Measurements from ENCODE around the gene CEP128. TPM values are rescaled to one million over a fixed set of nuclear protein-coding genes. Genes with fewer than 3 reads are reported as not detected.

Gene CEP128
- total RNA-seq, 4 donors from 2014 or later = 7.4 to 30.4 (median 11.7) TPM

DNA sequence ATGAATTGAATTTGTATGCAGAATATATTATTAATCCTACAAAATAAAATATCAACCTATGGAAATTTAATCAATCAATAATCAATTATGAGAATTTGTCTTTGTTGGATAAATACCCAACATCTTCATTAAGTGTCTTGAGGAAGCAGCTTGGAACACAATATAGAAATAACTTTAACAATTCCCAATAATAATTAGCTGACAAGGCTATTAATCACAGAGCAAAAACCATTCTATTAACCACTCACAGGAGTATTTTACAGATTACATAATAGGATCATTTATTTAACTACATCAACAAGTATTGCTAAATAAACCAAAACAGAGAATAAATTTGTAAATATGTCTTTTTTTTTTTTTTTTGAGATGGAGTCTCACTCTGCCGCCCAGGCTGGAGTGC is 190.3 kb downstream of the CEP128 start:
- H3K9me3 ChIP-seq = no peaks in the 10 kb centered on the region
- H3K4me1 ChIP-seq = no peaks in the 10 kb centered on the region
- no peak for DNase-seq (ENCODE audit: low spot score in 2 of 2)
- H3K27me3 ChIP-seq = no peaks in the 10 kb centered on the region
- H3K27ac ChIP-seq = no peak overlapping the region
- WGBS = 95% methylated on average over 1 of the region's 1 CpG
- no peaks in the 10 kb centered on the region for H3K36me3 ChIP-seq
- TF ChIP-seq EP300 (IDR thresholded peaks at IDR 0.05) (no peak), POLR2AphosphoS5 (IDR thresholded peaks at IDR 0.05) (no peak), POLR2A (IDR thresholded peaks at IDR 0.05) (no peak)
- TF ChIP-seq, protein P1, sequence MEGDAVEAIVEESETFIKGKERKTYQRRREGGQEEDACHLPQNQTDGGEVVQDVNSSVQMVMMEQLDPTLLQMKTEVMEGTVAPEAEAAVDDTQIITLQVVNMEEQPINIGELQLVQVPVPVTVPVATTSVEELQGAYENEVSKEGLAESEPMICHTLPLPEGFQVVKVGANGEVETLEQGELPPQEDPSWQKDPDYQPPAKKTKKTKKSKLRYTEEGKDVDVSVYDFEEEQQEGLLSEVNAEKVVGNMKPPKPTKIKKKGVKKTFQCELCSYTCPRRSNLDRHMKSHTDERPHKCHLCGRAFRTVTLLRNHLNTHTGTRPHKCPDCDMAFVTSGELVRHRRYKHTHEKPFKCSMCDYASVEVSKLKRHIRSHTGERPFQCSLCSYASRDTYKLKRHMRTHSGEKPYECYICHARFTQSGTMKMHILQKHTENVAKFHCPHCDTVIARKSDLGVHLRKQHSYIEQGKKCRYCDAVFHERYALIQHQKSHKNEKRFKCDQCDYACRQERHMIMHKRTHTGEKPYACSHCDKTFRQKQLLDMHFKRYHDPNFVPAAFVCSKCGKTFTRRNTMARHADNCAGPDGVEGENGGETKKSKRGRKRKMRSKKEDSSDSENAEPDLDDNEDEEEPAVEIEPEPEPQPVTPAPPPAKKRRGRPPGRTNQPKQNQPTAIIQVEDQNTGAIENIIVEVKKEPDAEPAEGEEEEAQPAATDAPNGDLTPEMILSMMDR (IDR thresholded peaks at IDR 0.05) = no peak
- no peak overlapping the region for H3K4me3 ChIP-seq

DNA sequence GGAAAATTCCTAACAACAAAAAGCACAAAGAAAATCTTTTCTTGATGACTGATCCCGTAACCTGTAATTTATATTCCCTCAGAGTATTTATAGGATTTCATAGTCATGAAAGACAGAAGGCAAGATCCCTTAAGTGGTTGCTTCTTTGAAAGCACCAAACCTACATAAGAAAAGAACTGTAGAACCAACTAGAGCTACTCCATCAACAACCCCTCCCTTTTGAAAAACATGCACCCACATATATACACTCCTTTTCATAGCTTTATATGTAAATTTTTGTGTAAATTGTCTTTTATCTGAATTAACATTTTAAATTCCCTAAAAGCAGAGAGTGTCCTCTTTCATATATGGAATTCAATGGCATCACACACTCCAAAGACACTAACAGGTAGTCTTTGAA is 215.3 kb downstream of the CEP128 start:
- DNase-seq (ENCODE audit: low spot score in 2 of 2) = no peak
- Histone ChIP-seq H3K9me3 (no peaks in the 10 kb centered on the region), H3K36me3 (no peaks in the 10 kb centered on the region), H3K27me3 (no peaks in the 10 kb centered on the region), H3K27ac (no peak overlapping the region), H3K4me3 (no peak overlapping the region), H3K4me1 (no peaks in the 10 kb centered on the region)
- 95% methylated on average over 1 of the region's 1 CpG for WGBS
- TF ChIP-seq EP300 (IDR thresholded peaks at IDR 0.05) (no peak), POLR2AphosphoS5 (IDR thresholded peaks at IDR 0.05) (no peak), POLR2A (IDR thresholded peaks at IDR 0.05) (no peak)
- TF ChIP-seq, protein P1 (IDR thresholded peaks at IDR 0.05) = no peak

DNA sequence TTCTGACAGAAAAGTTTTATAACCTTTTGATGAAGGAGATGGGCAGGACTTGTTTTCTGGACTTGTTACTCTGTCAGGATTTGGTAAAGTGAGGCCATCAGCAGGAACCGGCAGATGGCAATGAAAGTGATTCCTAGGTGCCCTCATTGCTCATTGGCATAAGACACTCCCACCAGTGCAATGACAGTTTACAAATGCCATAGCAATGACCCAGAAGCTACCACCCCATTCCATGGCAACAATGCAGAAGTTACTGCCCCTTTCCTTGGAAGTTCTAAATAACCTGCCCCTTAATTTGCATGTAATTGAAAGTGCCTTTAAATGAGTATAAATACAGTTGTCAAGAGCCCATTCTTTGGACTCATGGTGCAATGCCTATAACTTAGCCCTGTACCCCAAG is 222.6 kb downstream of the CEP128 start:
- Histone ChIP-seq H3K4me3 (no peak overlapping the region), H3K36me3 (no peaks in the 10 kb centered on the region), H3K27me3 (no peaks in the 10 kb centered on the region), H3K4me1 (no peaks in the 10 kb centered on the region), H3K9me3 (no peaks in the 10 kb centered on the region), H3K27ac (no peak overlapping the region)
- 100% methylated on average over 1 of the region's 1 CpG for WGBS
- TF ChIP-seq POLR2A (IDR thresholded peaks at IDR 0.05) (no peak), EP300 (IDR thresholded peaks at IDR 0.05) (no peak)
- DNase-seq (ENCODE audit: low spot score in 2 of 2) = no peak

DNA sequence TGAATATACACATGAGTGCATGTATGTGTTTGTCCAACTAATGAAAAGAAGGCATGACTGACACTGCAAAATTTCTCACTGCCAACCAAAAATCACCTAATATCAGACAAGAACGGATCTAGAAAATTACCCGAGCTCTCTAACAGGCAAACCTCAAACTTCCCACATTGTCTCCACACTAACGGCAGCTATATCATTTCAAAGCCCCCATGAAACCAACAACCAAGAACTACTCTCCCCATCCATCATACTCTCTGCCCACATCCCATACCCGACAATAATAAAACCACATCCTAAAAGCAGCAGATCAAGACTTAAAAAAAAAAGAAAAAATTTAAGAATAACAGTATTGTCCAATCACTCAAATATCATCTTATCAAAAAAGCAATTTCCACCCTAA is 227.1 kb downstream of the CEP128 start:
- WGBS = 86% methylated on average over 4 of the region's 4 CpGs
- no peak overlapping the region for H3K4me3 ChIP-seq
- no peaks in the 10 kb centered on the region for H3K9me3 ChIP-seq
- no peak for DNase-seq (ENCODE audit: low spot score in 2 of 2)
- no peaks in the 10 kb centered on the region for H3K4me1 ChIP-seq
- H3K27me3 ChIP-seq = no peaks in the 10 kb centered on the region
- TF ChIP-seq POLR2AphosphoS5 (IDR thresholded peaks at IDR 0.05) = no peak
- TF ChIP-seq EP300 (IDR thresholded peaks at IDR 0.05) = no peak
- TF ChIP-seq, protein P1 (IDR thresholded peaks at IDR 0.05) = no peak
- no peak for TF ChIP-seq POLR2A (IDR thresholded peaks at IDR 0.05)
- no peaks in the 10 kb centered on the region for H3K36me3 ChIP-seq
- H3K27ac ChIP-seq = no peak overlapping the region

DNA sequence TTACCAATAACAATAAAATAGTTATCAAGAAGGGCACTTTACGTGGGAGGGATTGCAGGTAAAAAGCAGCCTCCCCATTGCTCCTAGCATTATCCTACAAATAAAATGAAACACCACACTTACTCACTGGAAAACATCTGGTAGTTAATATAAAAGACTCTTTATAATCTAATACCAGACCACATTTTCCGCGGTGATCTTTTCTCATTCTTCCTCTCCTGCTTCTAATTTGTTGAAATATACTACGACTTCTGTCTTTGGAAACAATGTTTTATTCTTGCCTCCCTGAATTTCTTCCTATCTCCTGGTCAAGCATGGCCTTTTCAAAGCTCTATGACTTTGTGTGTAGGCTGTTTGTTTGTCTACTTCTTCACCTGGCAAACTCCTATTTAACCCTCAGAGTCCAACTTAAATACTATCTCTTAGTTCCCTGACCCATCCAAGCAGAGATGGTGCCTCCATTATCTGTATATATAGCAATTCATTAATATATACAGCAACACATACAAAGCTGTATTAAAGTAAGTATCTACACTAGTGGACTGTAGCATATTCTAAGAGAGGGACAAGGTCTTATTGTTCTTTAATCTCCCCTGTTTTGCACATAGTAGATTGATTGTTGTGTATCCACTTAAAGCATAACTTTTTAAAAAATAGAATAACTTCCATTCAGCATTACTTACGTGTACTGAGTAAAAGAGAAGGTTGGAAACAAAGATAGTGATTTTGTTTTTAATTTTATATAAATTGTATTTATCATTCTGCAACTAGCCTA is 228.3 kb downstream of the CEP128 start:
- H3K27ac ChIP-seq = no peak overlapping the region
- no peaks in the 10 kb centered on the region for H3K36me3 ChIP-seq
- no peaks in the 10 kb centered on the region for H3K9me3 ChIP-seq
- no peaks in the 10 kb centered on the region for H3K4me1 ChIP-seq
- TF ChIP-seq EP300 (IDR thresholded peaks at IDR 0.05) = no peak
- TF ChIP-seq, protein P1 (IDR thresholded peaks at IDR 0.05) = no peak
- no peak for TF ChIP-seq POLR2AphosphoS5 (IDR thresholded peaks at IDR 0.05)
- TF ChIP-seq POLR2A (IDR thresholded peaks at IDR 0.05) = no peak
- no peak for DNase-seq (ENCODE audit: low spot score in 2 of 2)
- H3K27me3 ChIP-seq = no peaks in the 10 kb centered on the region
- no peak overlapping the region for H3K4me3 ChIP-seq
- 79% methylated on average over 5 of the region's 5 CpGs for whole genome bisulfite sequencing

Measured in suprapubic skin (tissue), 4 donors.